Left renal pelvis (tissue), 4 donors: ENCODE measurements around the gene SHROOM4. TPM values are rescaled to one million over a fixed set of nuclear protein-coding genes. Genes with fewer than 3 reads are reported as not detected.

Source experiments
- polyA plus RNA-seq, 4 donors: library from polyadenylated mRNA; unstranded; fragments of 120-200 nt; gene quantifications; one replicate each; pipeline ENCODE4 v1.2.1, GENCODE V29; 2013; ENCODE audit not compliant: insufficient read length in 4 of 4

Gene SHROOM4
- polyA plus RNA-seq, 4 donors, result 9.1 to 17.6 (median 16.5) TPM

Other genes starting within 250 kb of the SHROOM4 start
- not detected for gene BMP15, start 96.5 kb upstream of the SHROOM4 start, polyA plus RNA-seq